ENCODE measurements around the gene MIB2.
"Not testable (repeated sequence)": the region's sequence is repeated elsewhere in the genome, so short reads cannot be mapped to it uniquely, and the experiment has no call there.

Gene MIB2

GRCh38 chr1:1615256-1616044 is at the start of gene MIB2:
TSS of gene MIB2 (plus strand) at chr1:1615500. CDS start at chr1:1623453, 7,953 bp downstream.
- peak; percentile 98 for DNase-seq (ENCODE audit: low read depth)

DNA sequence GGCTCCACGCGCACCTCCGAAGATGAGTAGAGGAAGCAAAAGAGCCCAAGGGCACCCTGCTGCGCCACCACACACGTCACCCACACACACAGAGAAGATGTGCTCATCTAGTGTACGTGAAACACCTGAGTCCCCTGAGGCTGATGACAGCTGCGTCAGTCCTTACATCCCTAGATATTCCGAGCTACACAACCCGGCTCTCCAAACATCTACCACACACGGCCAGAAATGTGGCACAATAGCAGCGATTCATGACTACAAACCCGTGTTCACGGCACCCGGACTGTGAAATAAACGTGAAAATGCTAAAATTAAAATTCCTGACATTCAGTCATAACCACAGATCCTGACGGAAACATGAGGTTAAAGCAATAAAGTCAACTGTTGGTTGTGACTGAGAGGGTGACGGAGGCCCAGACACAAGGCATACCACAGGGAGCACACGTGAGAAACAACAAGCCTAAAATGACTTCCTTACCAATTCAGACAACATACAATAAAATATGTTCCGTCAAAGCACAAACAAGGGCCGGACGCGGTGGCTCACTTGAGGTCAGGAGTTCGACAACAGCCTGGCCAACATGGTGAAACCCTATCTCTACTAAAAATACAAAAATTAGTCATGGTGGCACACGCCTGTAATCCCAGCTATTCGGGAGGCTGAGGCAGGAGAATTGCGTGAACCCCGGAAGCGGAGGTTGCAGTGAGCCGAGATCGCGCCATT is 48.0 kb upstream of the MIB2 start:
- DNase-seq (ENCODE audit: low read depth) = no peak

GRCh38 chr1:1567891-1568291 is 47.4 kb upstream of the MIB2 start:
- no peak for DNase-seq (ENCODE audit: low read depth)

DNA sequence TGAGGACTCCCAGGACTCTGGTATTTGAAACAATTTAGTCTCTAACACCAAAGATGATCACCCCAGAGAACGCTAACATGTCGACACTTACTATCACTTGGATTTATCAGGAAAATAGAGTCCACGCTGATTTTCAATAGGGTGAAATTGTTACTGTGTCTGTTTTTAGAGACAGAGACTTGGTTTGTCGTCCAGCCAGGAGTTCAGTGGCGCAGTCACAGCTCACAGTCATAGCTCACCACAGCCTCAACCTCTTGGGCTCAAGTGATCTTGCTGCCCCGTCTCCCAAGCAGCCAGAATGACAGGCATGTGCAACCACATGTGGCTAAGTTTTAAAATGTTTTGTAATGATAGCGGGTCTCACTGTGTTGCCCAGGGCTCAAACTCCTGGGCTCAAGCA is 46.0 kb upstream of the MIB2 start:
- no peak for DNase-seq (ENCODE audit: low read depth)

- DNase-seq (ENCODE audit: low read depth) = peak; percentile 42
Observed at GRCh38 chr1:1573843-1574720, 41.2 kb upstream of the MIB2 start.

GRCh38 chr1:1574721-1575537 is 40.4 kb upstream of the MIB2 start, which contains the start of gene SSU72:
TSS of gene SSU72 (minus strand) at chr1:1574863. CDS start at chr1:1574557, 306 bp downstream.
- peak; percentile 83 for DNase-seq (ENCODE audit: low read depth)

- DNase-seq (ENCODE audit: low read depth) = no peak
Observed at GRCh38 chr1:1577367-1578011, 37.8 kb upstream of the MIB2 start.

GRCh38 chr1:1578371-1578940 is 36.8 kb upstream of the MIB2 start:
- no peak for DNase-seq (ENCODE audit: low read depth)

GRCh38 chr1:1582585-1583346 is 32.5 kb upstream of the MIB2 start:
- no peak for DNase-seq (ENCODE audit: low read depth)

- DNase-seq (ENCODE audit: low read depth) = no peak
Observed at GRCh38 chr1:1583347-1584010, 31.8 kb upstream of the MIB2 start.

- no peak for DNase-seq (ENCODE audit: low read depth)
Observed at GRCh38 chr1:1591452-1591851, 23.8 kb upstream of the MIB2 start.

- DNase-seq (ENCODE audit: low read depth) = no peak
Observed at GRCh38 chr1:1593834-1594601, 21.3 kb upstream of the MIB2 start.

DNA sequence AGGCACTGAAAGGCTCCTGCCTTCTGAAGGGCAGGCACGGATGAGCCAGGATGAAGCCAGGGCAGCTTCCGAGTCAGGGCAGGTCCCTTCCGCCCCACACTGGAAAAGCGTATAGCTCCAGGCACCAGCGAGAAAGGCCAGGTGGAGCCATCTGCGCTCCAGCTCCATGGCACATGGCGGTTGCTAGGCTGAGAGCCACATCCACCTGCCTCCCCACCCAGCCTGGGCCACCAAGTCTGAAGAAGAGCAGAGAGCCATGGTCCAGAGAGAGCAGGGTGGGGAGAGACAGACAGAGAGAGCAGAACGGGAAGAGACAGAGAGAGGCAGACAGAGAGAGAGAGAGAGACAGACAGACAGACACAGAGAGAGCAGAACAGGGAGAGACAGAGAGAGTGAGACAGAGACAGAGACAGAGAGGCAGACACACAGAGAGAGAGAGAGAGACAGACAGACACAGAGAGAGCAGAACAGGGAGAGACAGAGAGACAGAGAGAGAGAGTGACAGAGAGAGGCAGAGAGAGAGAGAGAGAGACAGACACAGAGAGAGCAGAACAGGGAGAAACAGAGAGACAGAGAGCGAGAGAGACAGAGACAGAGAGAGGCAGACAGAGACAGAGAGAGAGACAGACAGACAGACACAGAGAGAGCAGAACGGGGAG is 20.6 kb upstream of the MIB2 start:
- no peak for DNase-seq (ENCODE audit: low read depth)

DNA sequence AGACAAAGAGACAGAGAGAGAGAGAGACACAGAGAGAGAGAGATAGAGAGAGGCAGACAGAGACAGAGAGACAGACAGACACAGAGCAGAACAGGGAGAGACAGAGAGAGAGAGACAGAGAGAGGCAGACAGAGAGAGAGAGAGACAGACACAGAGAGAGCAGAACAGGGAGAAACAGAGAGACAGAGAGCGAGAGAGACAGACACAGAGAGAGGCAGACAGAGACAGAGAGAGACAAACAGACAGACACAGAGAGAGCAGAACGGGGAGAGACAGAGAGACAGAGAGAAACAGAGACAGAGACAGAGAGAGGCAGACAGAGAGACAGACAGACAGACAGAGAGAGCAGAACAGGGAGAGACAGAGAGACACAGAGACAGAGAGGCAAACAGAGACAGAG is 20.0 kb upstream of the MIB2 start:
- DNase-seq (ENCODE audit: low read depth) = not testable (repeated sequence)

GRCh38 chr1:1596493-1597274 is 18.6 kb upstream of the MIB2 start:
- no peak for DNase-seq (ENCODE audit: low read depth)

- DNase-seq (ENCODE audit: low read depth) = no peak
Observed at GRCh38 chr1:1597275-1597930, 17.9 kb upstream of the MIB2 start.

Data from stimulated activated CD8-positive, alpha-beta memory T cell treated with anti-CD3 and anti-CD28 coated beads, Interleukin-15, amount 100 ng/mL, for 24 hours (primary cell).